ENCODE results near the gene HPS6. TPM values are rescaled to one million over a fixed set of nuclear protein-coding genes. Genes with fewer than 3 reads are reported as not detected.

HPS6 gene
- total RNA-seq, 2 experiments from 2014 or later: 23.8 to 25.8 TPM

DNA sequence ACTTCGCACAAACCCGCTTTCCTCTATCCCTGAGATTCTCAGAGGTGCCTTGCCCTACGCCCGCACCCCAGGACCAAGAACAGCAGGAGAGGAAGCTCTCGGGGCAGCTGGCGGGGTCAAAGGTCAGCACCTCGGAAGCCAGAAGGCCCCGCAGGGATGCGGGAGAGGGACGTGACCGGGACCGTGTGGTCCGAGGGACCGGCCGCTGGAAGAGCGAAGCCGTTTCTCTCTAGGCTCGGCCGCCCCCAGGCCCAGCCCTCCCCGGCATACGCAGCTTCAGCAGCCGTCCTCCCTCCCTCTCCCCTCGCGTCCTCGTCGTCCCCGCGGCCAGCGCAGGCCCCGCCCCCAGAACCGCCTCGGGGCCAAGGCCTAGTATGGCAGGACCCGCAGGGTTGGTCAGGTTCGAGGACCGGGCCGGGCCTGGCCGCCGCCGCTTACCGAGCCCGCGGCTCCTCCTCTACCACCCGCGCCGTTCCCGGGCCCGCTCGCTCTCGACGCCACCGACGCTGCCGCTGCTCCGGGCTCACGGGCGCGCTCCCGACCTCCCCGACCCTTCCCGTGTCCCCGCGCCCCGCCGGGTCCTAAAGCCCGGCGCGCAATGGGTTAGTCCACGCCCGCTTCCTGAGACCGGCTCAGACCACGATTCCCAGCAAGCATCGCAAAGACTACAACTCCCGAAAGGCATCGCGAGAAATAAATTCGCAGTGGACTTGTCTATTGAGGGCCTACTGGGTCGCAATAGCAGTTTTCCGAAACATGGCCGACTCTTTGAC, 9.3 kb upstream of the HPS6 start, which contains the start of gene ARMH3:
Gene ARMH3, minus strand, starts transcription at position 527 of the 773 bp plus-strand sequence. CDS start 16,059 bp downstream, outside the sequence.
- no peaks in the 10 kb centered on the region for H3K27me3 Mint-ChIP-seq
- H3K27ac Mint-ChIP-seq: peak within 1 kb of the TSS; percentile 97
- H3K36me3 Mint-ChIP-seq: peaks cover 3% of the 10 kb centered on the region
- H3K4me3 Mint-ChIP-seq: peak within 1 kb of the TSS; percentile 95
- peak; percentile 97 for ATAC-seq (ENCODE audit: low read depth)
- peak; percentile 90 for DNase-seq
- H3K4me1 Mint-ChIP-seq: peaks cover 26% of the 10 kb centered on the region
- H3K9me3 Mint-ChIP-seq: no peaks in the 10 kb centered on the region
- POLR2A ChIA-PET: interaction anchor here (0.6 to 2.1 kb wide), 8 partner anchors 10 to 1312 kb away, joined by 3 to 16 read pairs (median 5); partner anchors contain the start of genes HPS6, OGA and TAF5

DNA sequence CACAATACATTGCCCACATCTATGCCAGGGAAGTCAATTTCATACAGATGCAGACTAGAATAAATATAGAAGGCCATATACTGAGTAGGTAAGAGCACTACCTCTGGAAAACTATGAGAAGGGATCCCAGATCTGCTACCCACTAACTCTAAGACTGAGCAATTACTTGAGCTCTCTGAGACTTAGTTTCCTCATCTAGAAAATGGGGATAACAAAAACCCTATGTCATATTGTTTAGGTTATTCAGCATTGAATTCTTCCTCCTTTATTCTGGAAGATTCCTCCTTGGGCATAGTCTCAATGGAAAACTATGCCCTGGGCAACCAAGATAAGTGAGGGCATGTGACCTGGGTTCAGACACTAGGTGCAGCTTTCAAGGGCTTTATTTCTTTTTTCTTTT, 5.2 kb upstream of the HPS6 start:
- Mint-ChIP-seq H3K27ac (no peak overlapping the region), H3K27me3 (no peaks in the 10 kb centered on the region), H3K36me3 (no peaks in the 10 kb centered on the region), H3K9me3 (no peaks in the 10 kb centered on the region), H3K4me3 (no peak overlapping the region), H3K4me1 (peaks cover 19% of the 10 kb centered on the region)
- POLR2A ChIA-PET: no interaction called here
- DNase-seq (no peak), ATAC-seq (ENCODE audit: low read depth) (no peak)

GRCh38 chr10:102064503-102064867, 664 bp upstream of the HPS6 start:
- Mint-ChIP-seq H3K4me1 (peaks cover 22% of the 10 kb centered on the region), H3K27me3 (no peaks in the 10 kb centered on the region), H3K27ac (peak overlapping the region; percentile 84), H3K36me3 (peaks cover 2% of the 10 kb centered on the region), H3K9me3 (no peaks in the 10 kb centered on the region), H3K4me3 (peak overlapping the region; percentile 88)
- POLR2A ChIA-PET: no interaction called here
- ATAC-seq (ENCODE audit: low read depth) (no peak), DNase-seq (no peak)

DNA sequence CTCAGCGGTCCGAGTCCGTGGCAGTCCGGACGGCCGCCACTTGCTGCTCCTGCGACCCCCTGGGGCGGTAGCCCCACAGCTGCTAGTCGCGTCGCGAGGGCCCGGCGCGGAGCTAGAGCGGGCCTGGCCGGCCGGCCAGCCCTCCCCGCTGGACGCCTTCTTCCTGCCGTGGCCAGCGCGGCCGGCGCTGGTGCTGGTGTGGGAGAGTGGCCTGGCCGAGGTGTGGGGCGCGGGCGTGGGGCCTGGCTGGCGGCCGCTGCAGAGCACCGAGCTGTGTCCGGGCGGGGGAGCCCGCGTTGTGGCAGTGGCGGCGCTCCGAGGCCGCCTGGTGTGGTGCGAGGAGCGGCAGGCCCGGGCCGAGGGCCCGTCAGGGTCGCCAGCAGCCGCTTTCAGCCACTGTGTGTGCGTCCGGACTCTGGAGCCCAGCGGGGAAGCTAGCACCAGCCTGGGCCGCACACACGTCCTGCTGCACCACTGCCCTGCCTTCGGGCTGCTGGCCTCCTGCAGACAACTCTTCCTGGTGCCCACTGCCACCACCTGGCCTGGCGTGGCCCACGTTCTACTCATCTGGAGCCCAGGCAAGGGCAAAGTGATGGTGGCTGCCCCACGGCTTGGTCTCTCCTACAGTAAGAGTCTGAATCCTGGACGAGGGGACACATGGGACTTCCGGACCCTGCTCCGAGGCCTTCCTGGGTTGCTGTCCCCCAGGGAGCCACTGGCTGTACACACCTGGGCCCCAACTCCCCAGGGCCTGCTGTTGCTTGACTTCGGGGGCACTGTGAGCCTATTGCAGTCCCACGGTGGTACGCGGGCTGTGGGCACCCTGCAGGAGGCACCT, 631 bp downstream of the HPS6 start:
- Mint-ChIP-seq H3K27me3 (no peaks in the 10 kb centered on the region), H3K4me1 (peaks cover 22% of the 10 kb centered on the region), H3K4me3 (peak overlapping the region; percentile 89), H3K36me3 (peaks cover 3% of the 10 kb centered on the region), H3K9me3 (no peaks in the 10 kb centered on the region), H3K27ac (peak overlapping the region; percentile 85)
- DNase-seq (peak; percentile 60), ATAC-seq (ENCODE audit: low read depth) (peak; percentile 5)
- POLR2A ChIA-PET: interaction anchor here (0.5 to 2.6 kb wide), 5 partner anchors 11 to 638 kb away, joined by 3 to 16 read pairs (median 3); partner anchors contain the start of genes ARMH3 and OGA

DNA sequence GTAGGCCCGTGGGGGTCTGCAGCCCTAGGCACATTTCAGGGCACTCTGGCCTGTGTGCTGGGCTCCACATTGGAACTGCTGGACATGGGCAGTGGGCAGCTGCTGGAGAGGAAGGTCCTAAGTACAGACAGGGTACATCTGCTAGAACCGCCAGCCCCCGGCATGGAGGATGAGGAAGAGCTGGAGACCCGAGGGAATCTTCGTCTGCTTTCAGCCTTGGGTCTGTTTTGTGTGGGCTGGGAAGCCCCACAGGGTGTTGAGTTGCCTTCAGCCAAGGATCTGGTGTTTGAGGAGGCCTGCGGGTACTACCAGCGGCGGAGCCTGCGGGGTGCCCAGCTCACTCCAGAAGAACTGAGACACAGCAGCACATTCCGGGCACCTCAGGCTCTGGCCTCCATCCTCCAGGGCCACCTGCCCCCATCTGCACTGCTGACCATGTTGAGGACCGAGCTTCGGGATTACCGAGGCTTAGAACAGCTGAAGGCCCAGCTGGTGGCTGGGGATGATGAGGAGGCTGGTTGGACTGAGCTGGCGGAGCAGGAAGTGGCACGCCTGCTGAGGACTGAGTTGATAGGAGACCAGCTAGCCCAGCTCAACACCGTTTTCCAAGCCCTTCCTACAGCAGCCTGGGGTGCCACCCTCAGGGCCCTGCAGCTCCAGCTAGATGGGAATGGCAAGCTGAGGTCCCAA, 1.4 kb downstream of the HPS6 start:
- no peak for DNase-seq
- ATAC-seq (ENCODE audit: low read depth): no peak
- Mint-ChIP-seq H3K4me3 (peak overlapping the region; percentile 89), H3K36me3 (peaks cover 3% of the 10 kb centered on the region), H3K4me1 (peaks cover 22% of the 10 kb centered on the region), H3K9me3 (no peaks in the 10 kb centered on the region), H3K27me3 (no peaks in the 10 kb centered on the region), H3K27ac (peak overlapping the region; percentile 85)
- POLR2A ChIA-PET: interaction anchor here (0.5 to 2.6 kb wide), 5 partner anchors 11 to 637 kb away, joined by 3 to 16 read pairs (median 3); partner anchors contain the start of genes ARMH3 and OGA

GRCh38 chr10:102067091-102067916, 2.2 kb downstream of the HPS6 start:
- peak overlapping the region; percentile 51 for H3K27ac Mint-ChIP-seq
- no peaks in the 10 kb centered on the region for H3K27me3 Mint-ChIP-seq
- H3K4me1 Mint-ChIP-seq: peaks cover 22% of the 10 kb centered on the region
- peak overlapping the region; percentile 35 for H3K4me3 Mint-ChIP-seq
- peaks cover 3% of the 10 kb centered on the region for H3K36me3 Mint-ChIP-seq
- no peaks in the 10 kb centered on the region for H3K9me3 Mint-ChIP-seq
- DNase-seq: no peak
- no peak for ATAC-seq (ENCODE audit: low read depth)
- POLR2A ChIA-PET: interaction anchor here (0.9 to 2.6 kb wide), 3 partner anchors 12 to 249 kb away, joined by 3 to 16 read pairs (median 7); partner anchors contain the start of genes ARMH3 and OGA

DNA sequence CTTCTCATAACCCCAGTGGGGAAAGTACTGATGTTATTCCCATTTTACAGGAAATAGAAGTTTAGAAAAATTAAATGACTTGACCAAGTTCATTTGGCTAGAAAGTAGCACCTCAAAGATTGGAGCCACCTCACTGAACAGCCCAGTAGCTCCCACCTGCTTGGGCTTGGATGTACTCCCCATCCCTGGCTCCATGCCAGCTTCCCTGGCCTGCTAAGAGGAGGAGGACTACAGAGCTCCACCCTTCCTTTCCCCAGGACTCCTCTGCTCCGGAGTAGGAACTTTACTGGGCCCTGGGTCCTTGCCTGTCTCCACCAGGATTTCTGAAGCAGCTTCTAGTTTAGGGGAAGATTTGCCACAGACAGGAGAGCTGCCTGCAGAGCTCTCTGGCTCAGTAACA, 3.1 kb downstream of the HPS6 start:
- no peak for ATAC-seq (ENCODE audit: low read depth)
- Mint-ChIP-seq H3K4me3 (no peak overlapping the region), H3K9me3 (no peaks in the 10 kb centered on the region), H3K4me1 (peaks cover 19% of the 10 kb centered on the region), H3K27ac (no peak overlapping the region), H3K36me3 (peaks cover 3% of the 10 kb centered on the region), H3K27me3 (no peaks in the 10 kb centered on the region)
- DNase-seq: no peak
- POLR2A ChIA-PET: interaction anchor here (1.4 kb wide), 1 partner anchor 47 kb away, joined by 4 read pairs; no protein-coding TSS in a partner anchor

GRCh38 chr10:102069071-102069470, 3.9 kb downstream of the HPS6 start:
- POLR2A ChIA-PET: interaction anchor here (1.4 kb wide), 1 partner anchor 46 kb away, joined by 4 read pairs; no protein-coding TSS in a partner anchor
- H3K36me3 Mint-ChIP-seq: peaks cover 3% of the 10 kb centered on the region
- H3K27ac Mint-ChIP-seq: peak overlapping the region; percentile 38
- ATAC-seq (ENCODE audit: low read depth) (no peak), DNase-seq (no peak)
- peaks cover 18% of the 10 kb centered on the region for H3K4me1 Mint-ChIP-seq
- no peaks in the 10 kb centered on the region for H3K27me3 Mint-ChIP-seq
- H3K9me3 Mint-ChIP-seq: no peaks in the 10 kb centered on the region
- no peak overlapping the region for H3K4me3 Mint-ChIP-seq

- Mint-ChIP-seq H3K4me3 (no peak overlapping the region), H3K27me3 (no peaks in the 10 kb centered on the region), H3K36me3 (peaks cover 2% of the 10 kb centered on the region), H3K27ac (no peak overlapping the region), H3K9me3 (no peaks in the 10 kb centered on the region), H3K4me1 (peaks cover 1% of the 10 kb centered on the region)
- ATAC-seq (ENCODE audit: low read depth) (peak; percentile 89), DNase-seq (peak; percentile 74)
- POLR2A ChIA-PET: interaction anchor here (1.4 to 1.5 kb wide), 2 partner anchors 41 to 47 kb away, joined by 4 to 9 read pairs; partner anchors contain the start of gene LDB1
These were observed 7.8 kb downstream of the HPS6 start for GRCh38 chr10:102072673-102073527.

DNA sequence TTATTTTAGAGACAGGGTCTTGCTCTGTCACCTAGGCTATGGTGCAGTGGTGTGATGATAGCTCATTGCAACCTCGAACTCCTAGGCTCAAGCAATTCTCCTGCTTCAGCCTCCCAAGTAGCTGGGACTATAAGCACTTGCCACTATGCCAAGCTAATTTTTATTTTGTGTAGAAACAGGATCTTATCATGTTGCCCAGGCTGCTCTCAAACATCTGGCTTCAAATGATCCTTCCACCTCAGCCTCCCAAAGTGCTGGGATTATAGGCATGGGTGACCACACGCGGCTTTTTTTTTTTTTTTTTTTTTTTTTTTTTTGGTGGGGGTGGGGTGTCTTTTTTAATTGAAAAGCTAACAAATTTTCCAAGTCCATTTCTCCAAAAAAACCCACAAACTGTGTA, 18.4 kb downstream of the HPS6 start:
- H3K4me3 Mint-ChIP-seq: no peak overlapping the region
- no peaks in the 10 kb centered on the region for H3K27me3 Mint-ChIP-seq
- DNase-seq: no peak
- no peak overlapping the region for H3K27ac Mint-ChIP-seq
- POLR2A ChIA-PET: interaction anchor here (0.6 kb wide), 2 partner anchors 46 to 1098 kb away, joined by 3 to 5 read pairs; no protein-coding TSS in a partner anchor
- H3K9me3 Mint-ChIP-seq: no peaks in the 10 kb centered on the region
- H3K36me3 Mint-ChIP-seq: no peaks in the 10 kb centered on the region
- no peaks in the 10 kb centered on the region for H3K4me1 Mint-ChIP-seq
- no peak for ATAC-seq (ENCODE audit: low read depth)

DNA sequence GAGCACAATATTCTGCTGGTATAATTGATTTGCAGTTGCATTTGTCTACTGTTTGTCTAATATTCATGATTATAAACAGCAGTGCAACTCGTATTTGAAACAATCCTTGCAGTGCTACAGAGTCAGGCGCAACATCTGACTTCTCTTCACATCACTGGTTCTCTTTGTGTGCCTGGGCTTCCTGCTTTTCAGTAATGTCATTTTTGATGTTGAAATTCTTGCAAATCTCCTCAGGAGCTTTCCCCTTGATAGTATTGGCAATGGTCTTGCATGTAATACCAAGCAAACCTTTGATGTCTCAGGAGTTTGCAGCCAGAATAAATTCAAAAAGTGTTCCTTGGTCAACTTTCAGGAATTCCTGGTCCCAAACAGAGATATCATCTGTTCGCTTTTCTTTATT, 20.2 kb downstream of the HPS6 start:
- no peak overlapping the region for H3K27ac Mint-ChIP-seq
- H3K4me3 Mint-ChIP-seq: no peak overlapping the region
- no peaks in the 10 kb centered on the region for H3K36me3 Mint-ChIP-seq
- no peaks in the 10 kb centered on the region for H3K4me1 Mint-ChIP-seq
- ATAC-seq (ENCODE audit: low read depth): no peak
- H3K27me3 Mint-ChIP-seq: no peaks in the 10 kb centered on the region
- no peaks in the 10 kb centered on the region for H3K9me3 Mint-ChIP-seq
- POLR2A ChIA-PET: no interaction called here
- DNase-seq: no peak

All from activated naive CD8-positive, alpha-beta T cell treated with anti-CD3 and anti-CD28 coated beads, Interleukin-2, amount 10 ng/mL, durations not matched to agents 7 days and 5 days (primary cell).